A549 (cell line): ENCODE results near the gene MED26.

ENCODE experiments used
- CHD2 ChIP-seq: fragments of 150-350 bp; IDR thresholded peaks from 2 replicates; pipeline ENCODE4 v1.6.1; 2014; ENCODE audit warnings: low read length; ENCODE audit not compliant: partially characterized antibody
- CTCF ChIP-seq: fragments of >200 bp; sonication (Bioruptor Twin); formaldehyde crosslinking; IDR thresholded peaks from 3 replicates; pipeline ENCODE4 v1.5.1; 2016
- EP300 ChIP-seq, 2 experiments: fragments of >200 bp; sonication (Bioruptor Twin); formaldehyde crosslinking; IDR thresholded peaks; 2 replicates in 1 of 2; 3 replicates in 1 of 2; pipeline ENCODE4 v1.6.1; 2016 to 2017
- POLR2A ChIP-seq: IDR thresholded peaks from 2 replicates; pipeline ENCODE4 v1.6.1; 2012; ENCODE audit warnings: mild to moderate bottlenecking, low read length
- POLR2AphosphoS2 ChIP-seq: conservative IDR thresholded peaks from 2 replicates; pipeline ENCODE4 v1.6.1; 2012; ENCODE audit warnings: low read length, improper control_type of control experiment, inconsistent platforms
- RCOR1 ChIP-seq: fragments of 150-350 bp; IDR thresholded peaks from 2 replicates; pipeline ENCODE4 v1.6.1; 2014; ENCODE audit warnings: antibody characterized with exemption, low read length, low read depth

- TF ChIP-seq RCOR1 (no peak), POLR2AphosphoS2 (no peak), EP300 (IDR thresholded peaks at IDR 0.05) (no peak), CTCF (no peak), CHD2 (no peak), POLR2A (no peak)
Observed at GRCh38 chr19:16544473-16545231, 83.4 kb downstream of the MED26 start.
